GM23338 (cell line): ENCODE results near the gene NSMCE1. TPM values are rescaled to one million over a fixed set of nuclear protein-coding genes. Genes with fewer than 3 reads are reported as not detected.

Experiments
- ATAC-seq: fragments of 200-7000 bp; cut with Tn5 transposase; 3 replicates; pipeline ENCODE4 v1.9.1; 2020
- DNase-seq: peaks from one replicate; pipeline ENCODE4 v3.0.0-alpha.2; 2015; ENCODE audit warnings: low spot score
- H2AFZ ChIP-seq: fragments of 200-600 bp; sonication (generic); 2 replicates; pipeline ENCODE4 v1.8.0; 2016; ENCODE audit warnings: antibody characterized with exemption, mild to moderate bottlenecking, moderate library complexity
- H3F3A ChIP-seq: fragments of 200-600 bp; sonication (generic); replicated peaks from 2 replicates; pipeline ENCODE4 v1.8.0; 2017; ENCODE audit warnings: antibody characterized with exemption, mixed run types, low read depth
- H3K27ac ChIP-seq: fragments of 200-600 bp; sonication (generic); 2 replicates; pipeline ENCODE4 v1.6.1; 2016; ENCODE audit warnings: low read depth
- H3K27me3 ChIP-seq: fragments of 200-600 bp; sonication (generic); 2 replicates; pipeline ENCODE4 v1.8.0; 2016; ENCODE audit warnings: mild to moderate bottlenecking, mixed run types, moderate library complexity; ENCODE audit not compliant: insufficient read depth
- H3K36me3 ChIP-seq: fragments of 200-600 bp; sonication (generic); 2 replicates; pipeline ENCODE4 v1.8.0; 2016; ENCODE audit warnings: mild to moderate bottlenecking; ENCODE audit not compliant: insufficient read depth
- H3K4me1 ChIP-seq: fragments of 200-600 bp; sonication (generic); 2 replicates; pipeline ENCODE4 v1.8.0; 2016; ENCODE audit warnings: mild to moderate bottlenecking, moderate library complexity; ENCODE audit not compliant: insufficient read depth
- H3K4me2 ChIP-seq: fragments of 200-600 bp; sonication (generic); 2 replicates; pipeline ENCODE4 v1.7.1; 2017; ENCODE audit warnings: mixed run types
- H3K4me3 ChIP-seq: fragments of 200-600 bp; sonication (generic); 2 replicates; pipeline ENCODE4 v1.6.1; 2016; ENCODE audit warnings: mixed run types
- H3K79me2 ChIP-seq: fragments of 200-600 bp; sonication (generic); replicated peaks from 2 replicates; pipeline ENCODE4 v1.8.0; 2017; ENCODE audit warnings: mild to moderate bottlenecking; ENCODE audit not compliant: insufficient read depth
- H3K9me2 ChIP-seq: fragments of 200-600 bp; sonication (generic); 2 replicates; pipeline ENCODE4 v1.8.0; 2017; ENCODE audit not compliant: insufficient read depth
- H4K20me1 ChIP-seq: fragments of 200-600 bp; sonication (generic); replicated peaks from 2 replicates; pipeline ENCODE4 v1.8.0; 2017; ENCODE audit warnings: mild to moderate bottlenecking; ENCODE audit not compliant: insufficient read depth
- H3K27ac Mint-ChIP-seq: 2 replicates; pipeline ENCODE4 v1.8.0; 2020; ENCODE audit warnings: inconsistent platforms, mild to moderate bottlenecking, moderate library complexity, mixed read lengths
- H3K27me3 Mint-ChIP-seq: 3 replicates; pipeline ENCODE4 v1.8.0; 2022; ENCODE audit warnings: low read depth, mild to moderate bottlenecking, moderate library complexity, mixed read lengths, inconsistent platforms; ENCODE audit not compliant: insufficient read depth, poor library complexity
- H3K36me3 Mint-ChIP-seq: 3 replicates; pipeline ENCODE4 v1.8.0; 2021; ENCODE audit warnings: low read depth, mild to moderate bottlenecking, inconsistent platforms, moderate library complexity, mixed read lengths
- H3K4me1 Mint-ChIP-seq: 3 replicates; pipeline ENCODE4 v1.8.0; 2020; ENCODE audit warnings: mild to moderate bottlenecking, inconsistent platforms, mixed read lengths
- H3K4me3 Mint-ChIP-seq: 3 replicates; pipeline ENCODE4 v1.8.0; 2021; ENCODE audit warnings: moderate library complexity, mild to moderate bottlenecking, inconsistent platforms, mixed read lengths
- H3K9me3 Mint-ChIP-seq: 3 replicates; pipeline ENCODE4 v1.8.0; 2020; ENCODE audit warnings: moderate library complexity, mild to moderate bottlenecking, inconsistent platforms, mixed read lengths
- CREB1 ChIP-seq: fragments of 250-450 bp; sonication (Bioruptor Pico); IDR thresholded peaks from 2 replicates; pipeline ENCODE4 v1.5.0; 2020; ENCODE audit warnings: low read depth, mild to moderate bottlenecking, moderate library complexity
- ETS1 ChIP-seq: IDR thresholded peaks from 2 replicates; pipeline ENCODE4 v1.6.1; 2016; ENCODE audit warnings: antibody characterized with exemption
- EZH2 ChIP-seq: fragments of 200-600 bp; sonication (generic); IDR thresholded peaks from one replicate; pipeline ENCODE4 v1.8.0; 2017; ENCODE audit warnings: antibody characterized with exemption, mild to moderate bottlenecking, low read depth; ENCODE audit not compliant: unreplicated experiment
- JUNB ChIP-seq: IDR thresholded peaks from one replicate; pipeline ENCODE4 v1.6.1; 2016; ENCODE audit warnings: antibody characterized with exemption; ENCODE audit not compliant: unreplicated experiment
- POLR2AphosphoS5 ChIP-seq: IDR thresholded peaks from 2 replicates; pipeline ENCODE4 v1.6.1; 2016; ENCODE audit warnings: antibody characterized with exemption, low read depth
- REST ChIP-seq: IDR thresholded peaks from one replicate; pipeline ENCODE4 v1.6.1; 2018; ENCODE audit warnings: antibody characterized with exemption; ENCODE audit not compliant: unreplicated experiment
- STAT1 ChIP-seq: IDR thresholded peaks from one replicate; pipeline ENCODE4 v1.6.1; 2016; ENCODE audit warnings: antibody characterized with exemption; ENCODE audit not compliant: unreplicated experiment
- ZNF114 ChIP-seq: fragments of 250-450 bp; sonication (Bioruptor Pico); IDR thresholded peaks from 2 replicates; pipeline ENCODE4 v1.5.0; 2020; ENCODE audit warnings: mild to moderate bottlenecking, moderate library complexity
- ZNF462 ChIP-seq: fragments of 250-450 bp; sonication (Bioruptor Pico); IDR thresholded peaks from 2 replicates; pipeline ENCODE4 v1.5.0; 2020; ENCODE audit warnings: mild to moderate bottlenecking, moderate library complexity
- polyA plus RNA-seq: library from polyadenylated mRNA; unstranded; fragments of >200 nt; fragmentation: Nextera tagmentation; extraction: Ambion mirVana; gene quantifications from 2 replicates; pipeline ENCODE4 v1.2.1, GENCODE V29; 2016
- total RNA-seq: library from RNA; depleted of rRNA; stranded (reverse); fragments of >200 nt; shearing (Covaris generic); gene quantifications from 2 replicates; pipeline ENCODE4 v1.2.3, GENCODE V29; 2014

The NSMCE1 gene
- total and polyA plus RNA-seq, 2 experiments from 2014 or later, result 30.6 to 50.8 TPM

GRCh38 chr16:27215660-27216059 lies 52.9 kb downstream of the NSMCE1 start (continued):
- no peak for TF ChIP-seq REST

GRCh38 chr16:27214084-27214961 lies 54.2 kb downstream of the NSMCE1 start:
- H3K36me3 ChIP-seq, result no peaks in the 10 kb centered on the region
- Mint-ChIP-seq H3K27ac (no peak overlapping the region), H3K27me3 (peaks cover 3% of the 10 kb centered on the region), H3K4me1 (no peaks in the 10 kb centered on the region; the same call in 2 of the 3 replicates), H3K9me3 (no peaks in the 10 kb centered on the region; the same call in 2 of the 3 replicates), H3K4me3 (no peak overlapping the region), H3K36me3 (peaks cover 14% of the 10 kb centered on the region)
- H3K79me2 ChIP-seq, result no peaks in the 10 kb centered on the region
- H3K27me3 ChIP-seq, result no peaks in the 10 kb centered on the region
- ATAC-seq (no peak), DNase-seq (no peak)
- H3K4me3 ChIP-seq, result no peak overlapping the region
- H2AFZ ChIP-seq, result no peak overlapping the region
- H3K4me2 ChIP-seq, result no peak overlapping the region
- H4K20me1 ChIP-seq, result no peaks in the 10 kb centered on the region
- H3K4me1 ChIP-seq, result no peaks in the 10 kb centered on the region
- no peaks in the 10 kb centered on the region for H3K9me2 ChIP-seq
- H3F3A ChIP-seq, result no peaks in the 10 kb centered on the region
- H3K27ac ChIP-seq, result no peak overlapping the region
- TF ChIP-seq REST (no peak), JUNB (no peak), EZH2 (no peak), CREB1 (no peak), ZNF114 (CRISPR knock-in tag) (no peak), STAT1 (no peak), ZNF462 (CRISPR knock-in tag) (no peak), ETS1 (no peak), POLR2AphosphoS5 (no peak)
